Aorta (tissue), 5 donors: ENCODE results near the gene HTR3C. TPM values are rescaled to one million over a fixed set of nuclear protein-coding genes. Genes with fewer than 3 reads are reported as not detected.
"Not testable (repeated sequence)": the region's sequence is repeated elsewhere in the genome, so short reads cannot be mapped to it uniquely, and the experiment has no call there.

Source experiments
- ATAC-seq: fragments of 200-7000 bp; cut with Tn5 transposase; one replicate; pipeline ENCODE4 v1.9.1; 2022; ENCODE audit warnings: moderate library complexity; ENCODE audit not compliant: low FRiP score
- DNase-seq, 2 donors: peaks; one replicate each; pipeline ENCODE4 v3.0.0-alpha.2; 2020
- H3K27ac ChIP-seq, 2 donors: one replicate each; pipeline ENCODE4 v1.5.1; 2013; ENCODE audit warnings: low read length in 2 of 2, mild to moderate bottlenecking in 2 of 2, moderate library complexity in 2 of 2, control low read depth in 1 of 2, inconsistent platforms in 1 of 2, low read depth in 1 of 2
- H3K27me3 ChIP-seq, 2 donors: one replicate each; pipeline ENCODE4 v1.6.1; 2013; ENCODE audit warnings: control low read depth in 1 of 2, low read length in 1 of 2, mild to moderate bottlenecking in 1 of 2, moderate library complexity in 1 of 2; ENCODE audit not compliant: insufficient read depth in 2 of 2, control insufficient read depth in 1 of 2
- H3K36me3 ChIP-seq, 2 donors: one replicate each; pipeline ENCODE4 v1.6.1; 2013; ENCODE audit warnings: control low read depth in 1 of 2, low read length in 1 of 2, mild to moderate bottlenecking in 1 of 2; ENCODE audit not compliant: insufficient read depth in 2 of 2, control insufficient read depth in 1 of 2
- H3K4me1 ChIP-seq, 2 donors: one replicate each; pipeline ENCODE4 v1.6.1; 2013; ENCODE audit warnings: low read length in 2 of 2, control low read depth in 1 of 2, mild to moderate bottlenecking in 1 of 2, moderate library complexity in 1 of 2; ENCODE audit not compliant: insufficient read depth in 2 of 2, control insufficient read depth in 1 of 2
- H3K4me3 ChIP-seq, 2 donors: one replicate each; pipeline ENCODE4 v1.5.1; 2013; ENCODE audit warnings: low read length in 2 of 2, control low read depth in 1 of 2, mild to moderate bottlenecking in 1 of 2
- H3K9me3 ChIP-seq: one replicate; pipeline ENCODE4 v1.6.1; 2013; ENCODE audit warnings: mild to moderate bottlenecking, low read length; ENCODE audit not compliant: control insufficient read depth
- WGBS, 2 donors: extraction: QIAGEN DNeasy Blood & Tissue Kit; methylation state at CpG; one replicate each; pipeline ENCODE4 v1.1.7; 2013; 5-methylcytosine and 5-hydroxymethylcytosine counted together
- intact Hi-C, 2 donors: fragments of 100-400 bp; cut with DNase I; formaldehyde crosslinking; loops; one replicate each; pipeline versions ENCODE4 v1.14.2 to v1.15.0; 2022
- long read RNA-seq, 2 donors: library from polyadenylated mRNA; unstranded; transcript quantifications; one replicate each; pipeline ENCODE4 v2.0.0, GENCODE V29; 2020 to 2021
- polyA plus RNA-seq, 2 donors: library from polyadenylated mRNA; stranded (reverse); fragments of 200-250 nt; gene quantifications; one replicate each; pipeline ENCODE4 v1.2.3, GENCODE V29; 2013
- total RNA-seq, 2 donors: library from RNA; stranded (reverse); fragmentation: NEBNext Ultra II Directional; extraction: Animal tissue kit (Norgen Biotek cat#: 25700); gene quantifications; one replicate each; pipeline ENCODE4 v1.2.1, GENCODE V29; 2021
- donor health status: healthy with polysubstance abuse.
- donor health status: Bipolar disorder and iron deficiency.
- donor health status: DM: no; HTN: no; CAD: no.
- donor health status: DM: no; HTN: no; CAD: no.
- donor health status: DM: yes; HTN: yes; CAD: no.

HTR3C gene
- total RNA-seq (not detected), polyA plus RNA-seq (not detected)
- long read RNA-seq, donor 1 = 0 reads
- long read RNA-seq, donor 2 = 0 reads

GRCh38 chr3:184052767-184053166 is at the start of gene HTR3C:
HTR3C (plus strand) TSS chr3:184053047; CDS start chr3:184053081, 34 bp downstream.
- H3K27me3 ChIP-seq = no peaks in the 10 kb centered on the region
- H3K9me3 ChIP-seq = no peaks in the 10 kb centered on the region
- no peaks in the 10 kb centered on the region for H3K4me1 ChIP-seq
- 65 to 66% methylated on average over 4 of the region's 4 CpGs for WGBS, 2 donors
- H3K27ac ChIP-seq = no peak within 1 kb of the TSS
- intact Hi-C loops = no loop called here
- DNase-seq (no peak), ATAC-seq (no peak)
- H3K4me3 ChIP-seq = no peak within 1 kb of the TSS
- H3K36me3 ChIP-seq = no peaks in the 10 kb centered on the region

GRCh38 chr3:184003187-184003967 is 49.5 kb upstream of the HTR3C start:
- intact Hi-C loops = no loop called here
- H3K9me3 ChIP-seq = no peaks in the 10 kb centered on the region
- no peak overlapping the region for H3K4me3 ChIP-seq
- WGBS, 2 donors = 82 to 91% methylated on average over 5 of the region's 5 CpGs
- no peak overlapping the region for H3K27ac ChIP-seq
- no peak for ATAC-seq
- DNase-seq = no peak
- H3K27me3 ChIP-seq = no peaks in the 10 kb centered on the region
- peaks cover 0 to 2% of the 10 kb centered on the region in 2 donors for H3K36me3 ChIP-seq
- no peaks in the 10 kb centered on the region for H3K4me1 ChIP-seq

- ATAC-seq = peak; percentile 26
Measured at GRCh38 chr3:184004476-184004875, 48.4 kb upstream of the HTR3C start.

GRCh38 chr3:184005941-184006507 is 46.8 kb upstream of the HTR3C start:
- Histone ChIP-seq H3K4me1 (no peaks in the 10 kb centered on the region), H3K9me3 (no peaks in the 10 kb centered on the region), H3K27me3 (no peaks in the 10 kb centered on the region), H3K36me3 (peaks cover 0 to 2% of the 10 kb centered on the region in 2 donors), H3K4me3 (no peak overlapping the region), H3K27ac (no peak overlapping the region)
- WGBS, 2 donors = 55 to 69% methylated on average over 11 of the region's 11 CpGs
- DNase-seq (peak in 1 of 2 donors; percentile 74), ATAC-seq (peak; percentile 33)
- intact Hi-C loops = no loop called here

More at GRCh38 chr3:184004476-184004875, 48.4 kb upstream of the HTR3C start:
- DNase-seq = no peak
- Histone ChIP-seq H3K27me3 (no peaks in the 10 kb centered on the region), H3K4me3 (no peak overlapping the region), H3K36me3 (peaks cover 0 to 2% of the 10 kb centered on the region in 2 donors), H3K4me1 (no peaks in the 10 kb centered on the region), H3K9me3 (no peaks in the 10 kb centered on the region), H3K27ac (no peak overlapping the region)
- 89 to 97% methylated on average over 1 to 2 of the region's 2 CpGs for WGBS, 2 donors
- intact Hi-C loops = no loop called here

GRCh38 chr3:184007143-184007813 is 45.6 kb upstream of the HTR3C start:
- ATAC-seq, H3K4me1 ChIP-seq, DNase-seq, H3K4me3 ChIP-seq, H3K9me3 ChIP-seq, intact Hi-C loops, H3K36me3 ChIP-seq, H3K27ac ChIP-seq, H3K27me3 ChIP-seq: not testable (repeated sequence)
- 92 to 98% methylated on average over 11 of the region's 11 CpGs for WGBS, 2 donors

- intact Hi-C loops = no loop called here
- Histone ChIP-seq H3K4me1 (no peaks in the 10 kb centered on the region), H3K36me3 (peaks cover 4% of the 10 kb centered on the region in 2 donors), H3K27me3 (no peaks in the 10 kb centered on the region), H3K9me3 (no peaks in the 10 kb centered on the region), H3K4me3 (no peak overlapping the region), H3K27ac (no peak overlapping the region)
- 56 to 73% methylated on average over 3 of the region's 3 CpGs for WGBS, 2 donors
- DNase-seq (no peak), ATAC-seq (no peak)
Measured at GRCh38 chr3:184008161-184008560, 44.7 kb upstream of the HTR3C start.

- no peaks in the 10 kb centered on the region for H3K4me1 ChIP-seq
- DNase-seq = no peak
- H3K36me3 ChIP-seq = peaks cover 2 to 4% of the 10 kb centered on the region in 2 donors
- no peaks in the 10 kb centered on the region for H3K9me3 ChIP-seq
- H3K4me3 ChIP-seq = no peak overlapping the region
- 62 to 90% methylated on average over 4 of the region's 4 CpGs for WGBS, 2 donors
- ATAC-seq = no peak
- no peaks in the 10 kb centered on the region for H3K27me3 ChIP-seq
- H3K27ac ChIP-seq = no peak overlapping the region
- intact Hi-C loops = loop anchor here (10.0 kb wide), 2 partner anchors 123 to 127 kb away; partner anchors contain the start of genes EIF2B5 (in 1 of the 2) and PARL (in 1 of the 2)
Measured at GRCh38 chr3:184011230-184011876, 41.5 kb upstream of the HTR3C start.
